Activated CD4-positive, alpha-beta T cell treated with anti-CD3 and anti-CD28 coated beads for 36 hours (primary cell): ENCODE data around the gene RHO. TPM values are rescaled to one million over a fixed set of nuclear protein-coding genes. Genes with fewer than 3 reads are reported as not detected.
"Not testable (repeated sequence)": the region's sequence is repeated elsewhere in the genome, so short reads cannot be mapped to it uniquely, and the experiment has no call there.

Experiments
- ATAC-seq: fragments of 200-7000 bp; cut with Tn5 transposase; one replicate; pipeline ENCODE4 v1.10.0; 2021; ENCODE audit warnings: mild to moderate bottlenecking, moderate library complexity
- CTCF ChIA-PET: fragments of 350-600 bp; sonication (Branson Sonifier 250); formaldehyde crosslinking; loops from one replicate; lab custom pipeline; 2021; ENCODE audit warnings: antibody characterized with exemption; lab: Charles Lee
- POLR2A ChIA-PET: fragments of 350-600 bp; sonication (Branson Sonifier 250); formaldehyde crosslinking; loops from one replicate; lab custom pipeline; 2021; ENCODE audit warnings: antibody characterized with exemption, inconsistent platforms; lab: Charles Lee
- DNase-seq: peaks from one replicate; pipeline ENCODE4 v3.0.0-alpha.2; 2020
- H3K27ac Mint-ChIP-seq: one replicate; pipeline ENCODE4 v1.8.0; 2021; ENCODE audit warnings: mixed read lengths
- H3K27me3 Mint-ChIP-seq: one replicate; pipeline ENCODE4 v1.8.0; 2021; ENCODE audit warnings: mixed read lengths
- H3K36me3 Mint-ChIP-seq: one replicate; pipeline ENCODE4 v1.8.0; 2021; ENCODE audit warnings: low read depth, mixed read lengths
- H3K4me1 Mint-ChIP-seq: one replicate; pipeline ENCODE4 v1.8.0; 2021; ENCODE audit warnings: mixed read lengths
- H3K4me3 Mint-ChIP-seq: one replicate; pipeline ENCODE4 v1.8.0; 2021; ENCODE audit warnings: mild to moderate bottlenecking, moderate library complexity, mixed read lengths
- H3K9me3 Mint-ChIP-seq: one replicate; pipeline ENCODE4 v1.8.0; 2021; ENCODE audit warnings: low read depth, mixed read lengths
- intact Hi-C, 2 experiments: fragments of 100-400 bp; cut with DNase I in 1 of 2; cut with micrococcal nuclease in 1 of 2; formaldehyde crosslinking; loops; one replicate each; pipeline versions ENCODE4 v1.14.2 to v1.15.1; 2022 to 2024; cut with DNase I, micrococcal nuclease
- total RNA-seq, 2 experiments: library from RNA; stranded (reverse); gene quantifications; one replicate each; pipeline ENCODE4 v1.2.3, GENCODE V29; 2021

The RHO gene
- not detected for total RNA-seq

DNA sequence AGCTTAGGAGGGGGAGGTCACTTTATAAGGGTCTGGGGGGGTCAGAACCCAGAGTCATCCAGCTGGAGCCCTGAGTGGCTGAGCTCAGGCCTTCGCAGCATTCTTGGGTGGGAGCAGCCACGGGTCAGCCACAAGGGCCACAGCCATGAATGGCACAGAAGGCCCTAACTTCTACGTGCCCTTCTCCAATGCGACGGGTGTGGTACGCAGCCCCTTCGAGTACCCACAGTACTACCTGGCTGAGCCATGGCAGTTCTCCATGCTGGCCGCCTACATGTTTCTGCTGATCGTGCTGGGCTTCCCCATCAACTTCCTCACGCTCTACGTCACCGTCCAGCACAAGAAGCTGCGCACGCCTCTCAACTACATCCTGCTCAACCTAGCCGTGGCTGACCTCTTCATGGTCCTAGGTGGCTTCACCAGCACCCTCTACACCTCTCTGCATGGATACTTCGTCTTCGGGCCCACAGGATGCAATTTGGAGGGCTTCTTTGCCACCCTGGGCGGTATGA, at the start of gene RHO:
Gene RHO (plus strand): TSS at position 51 of the 512 bp plus-strand sequence. CDS start 95 bp downstream, at position 146.
- no peaks in the 10 kb centered on the region for H3K4me1 Mint-ChIP-seq
- DNase-seq = no peak
- ATAC-seq = no peak
- no peak within 1 kb of the TSS for H3K27ac Mint-ChIP-seq
- H3K27me3 Mint-ChIP-seq = no peaks in the 10 kb centered on the region
- ChIA-PET CTCF (no interaction called here), POLR2A (no interaction called here)
- H3K4me3 Mint-ChIP-seq = no peak within 1 kb of the TSS
- no peaks in the 10 kb centered on the region for H3K9me3 Mint-ChIP-seq
- intact Hi-C loops = no loop called here
- H3K36me3 Mint-ChIP-seq = no peaks in the 10 kb centered on the region

DNA sequence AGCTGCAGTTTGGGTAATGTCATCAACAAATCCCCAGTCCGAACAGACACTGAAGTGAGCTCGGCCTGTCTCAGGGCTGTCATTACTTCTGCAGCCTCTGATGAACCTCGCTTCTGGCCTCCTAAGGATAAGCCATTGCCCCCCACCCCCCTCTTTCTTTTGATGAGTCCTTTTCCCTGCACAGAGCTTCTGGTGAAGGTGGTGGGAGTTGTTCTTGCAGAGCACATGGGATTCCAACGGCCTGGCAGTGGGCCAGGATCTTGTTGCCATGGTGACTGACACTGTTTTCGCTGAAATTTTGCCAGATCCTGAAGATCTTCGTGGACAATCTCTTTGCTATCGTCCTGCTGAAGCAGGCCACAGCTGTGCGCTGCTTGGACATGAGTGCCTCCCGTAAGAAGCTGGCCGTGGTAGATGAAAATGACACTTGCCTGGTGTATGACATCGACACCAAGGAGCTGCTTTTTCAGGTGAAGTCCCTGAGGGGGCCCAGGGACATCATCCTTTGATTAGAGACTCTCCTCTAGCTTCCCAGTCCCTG, 47.1 kb upstream of the RHO start:
- ATAC-seq, POLR2A ChIA-PET, intact Hi-C loops, H3K27me3 Mint-ChIP-seq, DNase-seq, H3K9me3 Mint-ChIP-seq, H3K4me3 Mint-ChIP-seq: not testable (repeated sequence)
- Mint-ChIP-seq H3K4me1 (peaks cover 14% of the 10 kb centered on the region), H3K36me3 (peaks cover 13% of the 10 kb centered on the region), H3K27ac (peak overlapping the region; percentile 55)
- CTCF ChIA-PET = interaction anchor here (0.5 to 1.4 kb wide), 4 partner anchors 9 to 98 kb away, joined by 3 to 5 read pairs (median 4); no protein-coding TSS in a partner anchor

DNA sequence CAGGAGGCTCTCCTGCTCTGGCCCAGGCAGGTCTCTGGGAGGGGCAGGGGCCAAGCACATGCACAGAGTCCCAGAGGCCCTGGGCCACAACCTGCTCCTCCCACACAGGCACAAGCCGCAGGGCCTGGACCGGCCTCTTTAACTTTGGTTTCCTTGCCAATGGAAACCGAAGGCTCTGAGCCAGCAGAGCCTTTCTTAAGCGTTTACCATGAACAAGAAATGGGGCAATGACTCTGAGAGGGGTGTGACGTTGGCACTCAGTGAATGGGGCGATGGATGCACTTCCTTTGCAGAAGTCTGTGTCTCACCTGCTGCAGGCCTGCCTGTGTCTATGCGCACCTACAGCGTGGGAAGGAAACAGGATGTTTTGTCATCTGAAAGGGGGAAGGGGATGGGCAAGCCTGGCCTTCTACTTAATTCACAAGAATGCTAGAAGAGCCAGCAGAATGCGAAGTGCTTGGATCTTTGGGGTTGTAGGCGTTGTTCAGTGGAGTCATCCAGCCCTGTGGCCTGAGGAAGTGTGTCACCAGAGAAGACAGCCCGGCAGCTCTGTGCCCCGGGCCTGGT, 46.6 kb upstream of the RHO start:
- no peak overlapping the region for H3K4me3 Mint-ChIP-seq
- CTCF ChIA-PET = interaction anchor here (1.4 kb wide), 1 partner anchor 10 kb away, joined by 5 read pairs; no protein-coding TSS in a partner anchor
- H3K36me3 Mint-ChIP-seq = peaks cover 7% of the 10 kb centered on the region
- intact Hi-C loops = no loop called here
- H3K27ac Mint-ChIP-seq = peak overlapping the region; percentile 55
- ATAC-seq (peak; percentile 91), DNase-seq (peak; percentile 67)
- no peaks in the 10 kb centered on the region for H3K27me3 Mint-ChIP-seq
- peaks cover 14% of the 10 kb centered on the region for H3K4me1 Mint-ChIP-seq
- POLR2A ChIA-PET = no interaction called here
- no peaks in the 10 kb centered on the region for H3K9me3 Mint-ChIP-seq

DNA sequence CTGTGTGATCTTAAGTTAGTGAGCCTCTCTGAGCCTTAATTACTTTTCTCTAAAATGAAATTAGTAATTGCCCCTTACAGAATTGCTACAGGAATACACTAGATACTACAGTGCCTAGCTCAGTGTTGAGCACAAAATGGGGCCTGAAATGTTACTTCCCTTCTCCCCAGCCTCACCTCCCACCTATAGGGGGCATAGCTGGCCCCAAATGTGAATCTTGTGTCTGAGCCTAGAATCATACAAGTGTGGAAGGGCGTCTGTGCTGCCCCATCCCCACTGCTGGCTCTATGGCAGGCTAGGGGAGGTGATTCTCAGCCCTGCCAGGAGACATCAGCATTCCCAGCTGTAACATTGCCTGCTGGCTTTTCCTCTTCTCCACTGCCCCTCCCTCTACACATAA, 45.7 kb upstream of the RHO start:
- POLR2A ChIA-PET = no interaction called here
- peaks cover 14% of the 10 kb centered on the region for H3K4me1 Mint-ChIP-seq
- H3K27ac Mint-ChIP-seq = peak overlapping the region; percentile 4
- H3K36me3 Mint-ChIP-seq = peaks cover 3% of the 10 kb centered on the region
- intact Hi-C loops = no loop called here
- ATAC-seq (no peak), DNase-seq (peak; percentile 13)
- H3K27me3 Mint-ChIP-seq = no peaks in the 10 kb centered on the region
- H3K4me3 Mint-ChIP-seq = no peak overlapping the region
- no peaks in the 10 kb centered on the region for H3K9me3 Mint-ChIP-seq
- CTCF ChIA-PET = interaction anchor here (0.6 to 0.7 kb wide), 2 partner anchors 343 to 1320 kb away, joined by 3 to 4 read pairs; no protein-coding TSS in a partner anchor

DNA sequence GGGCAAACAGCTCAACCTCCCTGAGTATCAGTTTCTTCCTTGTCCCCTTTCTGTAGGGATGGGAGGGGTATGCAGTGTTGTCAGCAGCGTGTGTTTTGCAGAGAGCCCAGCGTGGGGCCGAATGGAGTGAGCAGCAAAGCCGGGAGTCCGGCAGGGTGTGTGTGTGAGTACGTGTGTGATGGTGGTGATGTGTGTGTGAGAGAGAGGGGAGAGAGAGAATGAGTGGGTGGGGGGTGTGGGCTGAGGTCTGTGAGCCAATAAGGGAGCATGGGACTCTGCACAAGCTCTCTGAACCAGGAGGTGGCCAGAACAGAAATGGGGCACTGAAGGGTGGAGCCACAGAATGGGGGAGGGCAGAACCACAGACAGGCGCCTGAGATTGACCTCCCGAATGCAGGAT, 44.6 kb upstream of the RHO start:
- no peak for DNase-seq
- H3K27ac Mint-ChIP-seq = no peak overlapping the region
- intact Hi-C loops = no loop called here
- ChIA-PET POLR2A (no interaction called here), CTCF (no interaction called here)
- H3K36me3 Mint-ChIP-seq = no peaks in the 10 kb centered on the region
- H3K4me1 Mint-ChIP-seq = peaks cover 14% of the 10 kb centered on the region
- no peak for ATAC-seq
- H3K9me3 Mint-ChIP-seq = no peaks in the 10 kb centered on the region
- H3K27me3 Mint-ChIP-seq = no peaks in the 10 kb centered on the region
- no peak overlapping the region for H3K4me3 Mint-ChIP-seq

DNA sequence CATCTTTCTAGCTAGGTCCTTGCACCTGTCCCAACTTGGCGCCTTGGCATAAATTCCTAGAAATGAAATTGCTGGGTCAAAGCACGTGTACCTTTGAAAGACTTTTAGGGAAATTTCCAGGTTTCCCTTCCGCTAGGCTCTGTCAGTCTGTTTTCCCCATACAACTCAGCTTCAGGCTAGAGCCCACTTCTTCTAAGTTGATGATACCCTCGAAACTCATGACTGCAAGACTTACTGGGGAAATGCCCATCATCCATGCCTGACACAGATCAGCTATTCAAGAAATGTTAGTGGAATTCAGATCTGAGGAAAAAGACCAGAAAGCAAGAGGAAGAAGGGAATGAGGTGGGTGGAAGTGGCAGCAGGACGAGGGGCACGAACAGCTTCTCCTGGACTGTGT, 43.3 kb upstream of the RHO start:
- ATAC-seq, H3K9me3 Mint-ChIP-seq, H3K36me3 Mint-ChIP-seq, DNase-seq, H3K4me3 Mint-ChIP-seq, H3K27ac Mint-ChIP-seq, H3K27me3 Mint-ChIP-seq, intact Hi-C loops: not testable (repeated sequence)
- peaks cover 14% of the 10 kb centered on the region for H3K4me1 Mint-ChIP-seq
- ChIA-PET POLR2A (interaction anchor here (0.5 kb wide), 1 partner anchor 253 kb away, joined by 3 read pairs; no protein-coding TSS in a partner anchor), CTCF (interaction anchor here (0.7 to 1.0 kb wide), 2 partner anchors 10 to 484 kb away, joined by 3 read pairs; no protein-coding TSS in a partner anchor)

DNA sequence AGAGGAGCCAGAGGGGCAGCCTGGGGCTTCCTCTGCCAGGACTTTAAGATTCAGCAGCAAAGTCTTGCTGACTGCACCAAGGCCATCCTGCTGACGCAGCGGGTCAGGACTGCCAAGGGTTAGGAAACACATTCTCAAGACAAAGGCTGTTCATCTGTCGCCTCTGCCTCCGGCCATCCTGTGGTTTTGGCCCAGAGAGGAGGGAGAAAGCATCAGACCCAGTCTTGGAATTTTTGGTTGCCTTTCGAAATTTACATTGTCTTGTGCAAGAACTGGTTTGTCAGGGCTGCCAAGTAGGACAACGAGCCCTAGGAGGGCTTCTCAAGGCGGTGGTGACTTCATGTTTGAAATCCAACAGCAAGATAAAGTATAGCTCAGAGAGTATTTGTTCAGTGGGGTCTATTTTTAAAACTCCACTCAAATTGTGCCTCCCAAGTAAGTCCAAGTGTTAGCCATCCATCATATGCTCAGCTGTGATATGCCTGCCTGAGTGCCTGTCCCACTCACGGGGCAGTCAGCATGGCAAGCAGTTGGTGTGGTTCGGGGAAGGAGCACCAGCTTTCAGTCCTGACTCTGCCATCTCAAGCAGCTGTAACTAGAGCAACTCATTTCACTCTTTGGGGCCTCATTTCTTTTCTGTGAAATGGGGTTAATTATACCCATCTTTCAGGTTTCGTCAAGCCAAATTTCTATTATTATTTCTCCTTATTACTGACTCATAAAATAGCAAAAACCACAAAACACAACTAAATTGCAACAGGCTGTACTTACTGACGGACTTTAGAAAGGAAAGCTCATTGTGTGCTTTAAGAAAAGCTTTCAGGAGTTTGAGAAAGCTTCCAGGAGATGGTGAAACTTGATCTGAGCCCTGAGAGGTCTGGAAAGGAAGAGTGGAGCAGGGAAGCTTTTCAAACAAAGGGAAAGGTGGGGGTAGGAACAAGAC, 42.4 kb upstream of the RHO start:
- Mint-ChIP-seq H3K27me3 (no peaks in the 10 kb centered on the region), H3K36me3 (no peaks in the 10 kb centered on the region), H3K27ac (peak overlapping the region; percentile 4), H3K4me3 (no peak overlapping the region), H3K4me1 (peaks cover 14% of the 10 kb centered on the region), H3K9me3 (no peaks in the 10 kb centered on the region)
- ATAC-seq = no peak
- no peak for DNase-seq
- CTCF ChIA-PET = interaction anchor here (0.6 to 1.3 kb wide), 8 partner anchors 13 to 483 kb away, joined by 3 to 4 read pairs (median 3); no protein-coding TSS in a partner anchor
- intact Hi-C loops = no loop called here
- POLR2A ChIA-PET = no interaction called here

DNA sequence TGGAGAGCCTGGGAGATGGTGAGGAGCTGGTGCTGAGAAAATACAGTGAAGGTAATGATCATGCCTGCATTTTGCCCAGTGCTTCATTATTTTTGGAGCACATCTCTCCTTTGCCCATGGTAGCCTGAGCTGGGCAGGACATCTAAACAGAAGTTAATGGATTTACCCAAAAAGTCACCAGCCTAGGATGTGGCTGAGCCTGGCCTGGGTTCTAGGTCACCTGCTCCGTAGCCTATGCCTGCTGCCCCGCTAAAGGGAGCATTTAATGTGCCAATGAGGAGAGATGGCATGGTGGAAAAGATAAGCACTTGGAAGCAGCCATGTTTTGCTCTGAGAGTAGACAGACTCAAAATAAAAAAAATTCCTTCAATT, 41.8 kb upstream of the RHO start:
- Mint-ChIP-seq H3K4me3 (no peak overlapping the region), H3K27me3 (no peaks in the 10 kb centered on the region), H3K27ac (no peak overlapping the region), H3K36me3 (no peaks in the 10 kb centered on the region), H3K4me1 (peaks cover 7% of the 10 kb centered on the region), H3K9me3 (no peaks in the 10 kb centered on the region)
- intact Hi-C loops = no loop called here
- no peak for DNase-seq
- no peak for ATAC-seq
- ChIA-PET CTCF (interaction anchor here (0.6 to 1.3 kb wide), 8 partner anchors 13 to 1260 kb away, joined by 3 to 4 read pairs (median 3); no protein-coding TSS in a partner anchor), POLR2A (no interaction called here)

DNA sequence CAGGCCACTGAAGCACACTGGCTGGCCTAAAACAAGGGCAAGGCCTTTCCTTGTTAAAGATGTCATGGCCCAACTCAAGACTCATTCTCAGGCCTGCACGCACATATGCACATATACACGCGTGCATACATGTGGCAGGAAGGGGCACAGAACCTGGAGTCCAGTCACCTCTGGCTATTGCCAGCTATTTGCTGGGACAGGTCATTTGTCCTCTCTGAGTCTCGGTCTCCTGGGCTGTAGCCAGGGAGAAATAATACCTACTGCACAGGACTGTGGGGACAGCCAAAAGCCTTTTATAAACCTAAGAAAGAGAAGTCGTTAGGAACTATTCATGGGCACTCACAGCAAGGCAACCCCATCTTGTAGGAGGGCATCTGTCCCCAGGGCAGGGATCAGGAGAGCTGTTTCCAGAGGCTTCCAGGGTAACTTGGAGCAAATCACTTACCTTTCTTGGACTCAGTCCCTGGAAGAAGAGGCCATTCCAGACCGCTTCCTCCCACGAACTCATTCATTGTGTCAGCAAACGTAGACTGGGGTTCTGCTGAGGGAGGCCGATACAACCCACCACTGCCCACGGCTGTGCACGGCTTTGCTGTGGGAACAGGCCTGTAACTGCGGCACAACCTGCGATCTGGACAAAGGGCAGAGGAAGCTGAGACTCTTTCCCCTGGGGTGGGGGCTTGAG, 41.1 kb upstream of the RHO start:
- CTCF ChIA-PET = interaction anchor here (0.6 to 1.3 kb wide), 5 partner anchors 14 to 1260 kb away, joined by 3 to 4 read pairs (median 3); no protein-coding TSS in a partner anchor
- ATAC-seq = no peak

DNA sequence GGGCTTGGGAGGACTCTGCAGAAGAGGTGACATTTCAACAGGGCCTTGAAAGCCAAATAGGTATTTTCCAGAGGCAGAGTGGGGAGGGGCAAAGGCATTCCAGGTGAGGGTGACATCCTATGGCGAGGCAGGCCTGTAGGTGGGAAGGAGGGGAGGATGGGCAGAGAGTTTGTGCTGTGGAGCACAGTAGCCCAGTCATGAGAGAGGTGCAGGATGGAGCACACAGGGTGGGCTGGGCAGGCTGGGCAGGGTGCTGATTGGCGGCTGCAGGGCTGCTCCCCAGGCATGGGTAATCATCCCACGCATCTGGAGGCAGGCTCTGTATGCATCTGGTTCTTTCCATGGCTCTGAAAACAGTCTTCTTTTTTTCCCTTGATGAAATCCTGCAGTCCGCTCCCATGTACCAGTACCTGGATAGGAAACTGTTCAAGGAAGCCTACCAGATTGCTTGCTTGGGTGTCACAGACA, 40.5 kb upstream of the RHO start:
- H3K4me1 Mint-ChIP-seq, ATAC-seq, DNase-seq, H3K27ac Mint-ChIP-seq, intact Hi-C loops, POLR2A ChIA-PET, H3K9me3 Mint-ChIP-seq, H3K27me3 Mint-ChIP-seq, H3K36me3 Mint-ChIP-seq, H3K4me3 Mint-ChIP-seq: not testable (repeated sequence)
- CTCF ChIA-PET = interaction anchor here (0.8 kb wide), 1 partner anchor 140 kb away, joined by 3 read pairs; no protein-coding TSS in a partner anchor

More for the DNA sequence above, 41.1 kb upstream of the RHO start:
- intact Hi-C loops = no loop called here
- POLR2A ChIA-PET = no interaction called here
- no peak for DNase-seq
- Mint-ChIP-seq H3K36me3 (peaks cover 3% of the 10 kb centered on the region), H3K27me3 (no peaks in the 10 kb centered on the region), H3K27ac (no peak overlapping the region), H3K9me3 (no peaks in the 10 kb centered on the region), H3K4me1 (peaks cover under 1% of the 10 kb centered on the region), H3K4me3 (no peak overlapping the region)
